HepG2 (cell line): ENCODE results near the gene IL13.

Experiments used
- CTCF ChIP-seq: sonication (generic); formaldehyde crosslinking; IDR thresholded peaks from 2 replicates; pipeline ENCODE4 v1.5.0; 2020; ENCODE audit warnings: mild to moderate bottlenecking, missing genetic modification reagents, moderate library complexity
- MAFG ChIP-seq: sonication (generic); formaldehyde crosslinking; IDR thresholded peaks from 2 replicates; pipeline ENCODE4 v1.5.1; 2020; ENCODE audit warnings: mild to moderate bottlenecking, missing genetic modification reagents
- MXI1 ChIP-seq: IDR thresholded peaks from 3 replicates; pipeline ENCODE4 v1.6.1; 2012; ENCODE audit warnings: low read depth, low read length, inconsistent platforms, borderline replicate concordance
- TFE3 ChIP-seq: IDR thresholded peaks from 2 replicates; pipeline ENCODE4 v1.6.1; 2016
- U2AF2 ChIP-seq: fragments of 200-400 bp; formaldehyde crosslinking; IDR thresholded peaks from 2 replicates; pipeline ENCODE4 v1.6.1; 2017; ENCODE audit warnings: low read depth, mild to moderate bottlenecking, low read length
- ZGPAT ChIP-seq: IDR thresholded peaks from 2 replicates; pipeline ENCODE4 v1.6.1; 2016; ENCODE audit warnings: mild to moderate bottlenecking
- ZNF124 ChIP-seq: sonication (generic); formaldehyde crosslinking; IDR thresholded peaks from 2 replicates; pipeline ENCODE4 v1.4.0; 2020; ENCODE audit warnings: missing genetic modification reagents
- ZNF232 ChIP-seq: sonication (generic); formaldehyde crosslinking; IDR thresholded peaks from 2 replicates; pipeline ENCODE4 v1.4.0; 2020; ENCODE audit warnings: missing genetic modification reagents, borderline replicate concordance
- ZNF644 ChIP-seq: IDR thresholded peaks from 2 replicates; pipeline ENCODE4 v1.6.1; 2016; ENCODE audit warnings: low read depth
- ZSCAN5A ChIP-seq: sonication (generic); formaldehyde crosslinking; IDR thresholded peaks from 2 replicates; pipeline ENCODE4 v1.8.0; 2022; ENCODE audit warnings: mild to moderate bottlenecking, missing genetic modification reagents, borderline replicate concordance

- TF ChIP-seq ZNF124 (CRISPR knock-in tag) (no peak), MXI1 (no peak), ZGPAT (no peak), ZNF232 (CRISPR knock-in tag) (no peak), U2AF2 (no peak), MAFG (CRISPR knock-in tag) (no peak), TFE3 (no peak), CTCF (CRISPR knock-in tag) (no peak), ZSCAN5A (no peak), ZNF644 (no peak)
Measured at GRCh38 chr5:132669455-132669820, 11.5 kb downstream of the IL13 start.
